ENCODE results near the gene SNX13.
"Not testable (repeated sequence)": the region's sequence is repeated elsewhere in the genome, so short reads cannot be mapped to it uniquely, and the experiment has no call there.

The SNX13 gene

DNA sequence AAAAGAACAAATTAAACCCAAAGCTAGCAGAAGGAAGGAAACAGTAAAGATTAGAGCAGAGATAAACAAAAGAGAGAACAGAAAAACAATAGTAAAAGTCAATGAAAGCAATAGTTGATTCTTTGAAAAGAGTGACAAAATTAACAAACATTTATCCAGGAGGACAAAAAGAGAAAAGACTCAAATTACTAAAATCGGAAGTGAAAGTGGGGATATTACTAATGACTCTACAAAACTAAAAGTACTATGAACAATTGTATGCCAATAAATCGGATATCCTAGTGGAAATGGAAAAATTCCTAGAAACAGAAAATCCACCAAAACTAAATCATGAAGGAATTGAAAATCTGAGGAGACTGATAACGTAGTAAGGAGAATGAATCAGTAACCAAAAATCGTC is 96.3 kb downstream of the SNX13 start:
- DNase-seq = no peak

DNA sequence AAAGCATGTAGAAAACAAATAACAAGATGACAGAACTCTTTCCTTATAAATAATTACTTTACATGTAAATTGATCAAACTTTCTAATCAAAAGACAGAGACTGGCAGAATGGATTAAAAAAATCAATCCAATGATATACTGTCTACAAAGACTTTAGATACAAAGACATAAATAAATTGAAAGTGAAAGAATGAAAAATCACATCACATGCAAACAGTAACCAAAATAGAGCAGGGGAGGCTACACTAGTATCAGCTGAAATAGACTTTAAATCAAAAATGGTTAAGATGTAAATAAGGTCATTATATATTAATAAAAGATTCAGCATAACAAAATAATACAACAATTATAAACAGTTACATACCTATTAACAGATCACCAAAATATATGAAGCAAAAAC is 97.3 kb downstream of the SNX13 start:
- DNase-seq = no peak

DNA sequence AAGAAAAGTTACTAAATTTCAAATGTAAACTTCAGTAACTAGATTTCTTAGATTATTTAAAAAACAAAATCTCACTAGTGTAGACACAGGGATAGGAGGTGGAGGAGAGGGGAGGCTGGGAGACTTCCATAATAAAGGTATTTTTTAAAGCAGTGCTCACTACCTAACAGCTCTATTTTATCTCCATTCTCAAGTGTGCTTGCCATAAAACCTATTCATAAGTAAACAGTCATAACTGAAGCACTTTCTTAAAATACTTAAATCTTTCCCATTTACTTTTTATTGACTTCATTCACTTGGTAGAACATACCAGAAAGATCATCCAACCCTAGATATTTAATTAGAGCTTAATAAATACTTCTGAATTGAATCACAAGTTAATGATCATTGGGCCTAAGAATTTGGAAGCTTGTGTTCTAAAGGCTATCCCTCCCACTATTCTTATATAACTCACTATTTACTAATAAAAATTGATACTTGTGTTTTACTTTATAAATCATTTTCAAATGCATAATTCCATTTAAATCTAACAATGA is 107.4 kb downstream of the SNX13 start:
- no peak for DNase-seq

DNA sequence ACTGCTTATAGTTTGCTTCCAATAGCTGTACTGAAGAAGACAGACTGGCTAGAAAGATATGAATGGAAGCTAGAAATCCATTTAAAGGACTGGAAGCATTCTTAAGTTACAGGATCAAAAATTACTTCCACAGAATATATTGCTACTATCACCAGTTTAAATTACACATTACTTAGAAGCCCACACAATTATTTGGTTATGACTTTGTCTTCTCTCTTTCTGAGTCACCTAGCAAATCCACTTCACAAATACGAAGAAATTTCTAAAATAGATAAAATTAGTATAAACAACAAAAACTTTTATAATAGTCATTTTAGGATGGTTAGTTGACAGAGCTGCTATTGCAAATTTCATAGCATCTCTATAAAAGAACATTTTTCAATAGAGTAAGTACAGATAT is 108.1 kb downstream of the SNX13 start:
- DNase-seq = no peak

DNA sequence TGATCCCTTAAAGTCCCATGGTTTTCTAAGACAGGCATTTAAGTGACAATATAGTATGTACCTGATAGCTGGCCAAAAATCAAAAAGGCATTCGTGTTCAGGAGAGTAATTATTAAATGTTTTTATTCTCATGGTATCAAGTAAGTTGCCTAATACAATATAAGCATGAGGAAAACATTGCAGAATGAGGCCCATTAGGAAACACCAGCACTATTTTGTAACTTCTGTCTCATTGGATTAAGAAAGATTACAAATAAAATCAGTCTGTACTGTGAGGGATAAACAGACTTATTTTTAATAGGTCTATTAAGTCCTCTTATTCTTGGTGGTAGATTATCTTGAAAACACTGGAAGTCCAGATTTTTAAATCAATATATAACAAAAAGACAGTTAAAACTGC is 110.1 kb downstream of the SNX13 start:
- DNase-seq = no peak

DNA sequence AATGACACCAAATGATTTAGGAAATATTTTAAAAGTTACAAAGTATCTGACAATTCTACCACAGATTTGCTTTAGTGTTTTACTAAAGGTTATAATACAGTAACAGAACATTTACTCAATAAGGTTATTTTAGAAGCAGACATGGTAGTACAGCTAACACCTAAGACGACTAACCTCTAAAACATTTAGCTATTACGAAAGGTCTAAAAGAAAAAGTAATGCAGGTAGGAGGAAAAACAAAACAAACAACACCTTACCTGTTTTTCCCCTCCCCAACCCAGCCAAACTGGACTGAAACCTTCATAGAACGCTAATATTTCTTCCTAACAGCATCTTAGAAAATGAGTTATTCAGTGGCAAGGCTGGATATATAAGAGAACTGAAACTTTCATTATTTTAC is 111.3 kb downstream of the SNX13 start:
- DNase-seq = no peak

DNA sequence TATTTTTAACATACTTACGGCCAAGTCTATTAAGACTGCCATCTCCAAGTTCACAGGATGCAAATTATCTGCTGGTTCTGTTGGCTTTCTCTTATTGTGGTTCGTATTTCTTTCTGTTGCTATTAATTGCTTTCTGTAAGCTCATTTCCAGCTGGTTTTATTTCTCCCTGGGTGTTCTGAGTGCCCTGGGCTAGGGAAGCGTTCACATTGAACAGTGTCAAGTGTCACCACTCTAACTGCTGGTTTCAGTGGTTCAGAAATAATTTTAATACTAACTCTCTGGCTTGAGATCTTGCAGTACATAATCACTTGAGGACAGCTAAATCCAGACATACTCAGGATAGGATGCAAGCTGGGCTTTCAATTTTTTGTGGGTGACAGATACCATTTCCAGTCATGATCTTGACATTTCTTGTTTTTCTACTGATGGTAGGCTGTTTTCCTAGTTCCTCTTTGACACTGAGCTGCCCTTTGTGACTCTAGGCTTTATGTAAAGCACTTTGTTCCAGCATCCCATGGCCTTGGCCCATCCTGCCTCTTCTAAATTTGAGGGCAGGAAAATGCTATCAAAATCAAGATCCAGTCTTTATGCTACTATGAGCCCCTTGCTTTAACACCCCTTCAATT is 117.6 kb downstream of the SNX13 start:
- no peak for DNase-seq

DNA sequence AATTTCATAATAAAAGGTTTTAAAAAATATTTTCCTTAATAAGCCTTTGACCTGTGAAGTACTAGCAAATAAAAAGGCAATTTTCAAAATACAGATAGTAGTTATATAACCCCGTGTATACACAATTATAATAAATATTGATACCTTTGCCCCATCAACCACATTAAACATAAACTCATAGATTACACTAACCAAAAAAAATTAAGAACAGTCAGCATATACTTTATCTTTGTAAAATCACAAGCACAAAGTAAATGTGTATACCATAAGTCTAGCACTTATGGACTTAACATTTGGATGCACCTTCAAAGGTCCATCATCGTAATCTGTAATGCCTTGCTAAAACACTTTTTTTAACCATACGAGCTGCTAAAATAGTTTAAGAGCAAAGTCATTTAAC is 123.4 kb downstream of the SNX13 start:
- DNase-seq = no peak

DNA sequence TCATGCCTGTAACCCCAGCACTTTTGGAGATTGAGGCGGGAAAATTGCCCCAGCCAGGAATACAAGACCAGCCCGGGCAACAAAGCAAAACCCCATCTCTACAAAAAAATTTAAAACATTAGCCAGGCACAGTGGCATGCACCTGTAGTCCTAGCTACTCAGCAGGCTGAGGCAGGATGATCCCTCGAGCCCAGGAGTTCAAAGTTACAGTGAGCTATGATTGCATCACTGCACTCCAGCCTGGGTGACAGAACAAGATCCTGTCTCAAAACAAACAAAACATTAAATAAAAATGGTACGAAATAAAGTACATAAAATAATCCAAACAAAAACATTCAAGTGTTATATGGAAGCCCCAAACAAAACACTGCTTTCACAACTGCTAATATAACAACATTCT is 125.0 kb downstream of the SNX13 start:
- no peak for DNase-seq

DNA sequence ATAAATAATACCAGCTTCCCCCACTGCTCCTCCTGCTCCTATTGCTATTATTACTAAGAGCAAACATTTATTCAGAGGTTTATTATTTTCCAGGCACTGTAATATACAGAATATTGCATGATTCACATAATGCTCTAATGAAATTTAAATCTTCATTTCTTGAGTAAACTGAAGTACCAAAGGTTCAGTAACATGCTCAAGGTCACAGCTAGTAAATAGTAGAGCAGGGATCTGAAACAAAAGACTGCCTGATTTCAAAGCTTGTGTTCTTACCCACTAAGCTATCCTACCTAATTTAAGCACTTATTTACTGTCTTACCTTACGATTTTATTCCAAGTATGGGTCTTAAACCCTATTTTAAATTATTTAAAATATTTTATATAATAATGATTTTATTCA is 126.2 kb downstream of the SNX13 start:
- no peak for DNase-seq

DNA sequence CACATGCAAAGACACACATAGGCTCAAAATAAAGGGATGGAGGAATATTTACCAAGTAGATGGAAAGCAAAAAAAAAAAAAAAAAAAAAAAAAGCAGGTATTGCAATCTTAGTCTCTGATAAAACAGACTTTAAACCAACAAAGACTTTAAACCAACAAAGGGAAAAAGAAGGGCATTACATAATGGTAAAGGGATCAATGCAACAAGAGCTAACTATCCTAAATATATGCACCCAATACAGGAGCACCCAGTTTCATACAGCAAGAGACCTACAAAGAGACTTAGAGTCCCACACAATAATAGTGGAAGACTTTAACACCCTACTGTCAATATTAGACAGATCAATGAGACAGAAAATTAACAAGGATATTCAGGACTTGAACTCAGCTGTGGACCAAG is 131.1 kb downstream of the SNX13 start:
- not testable (repeated sequence) for DNase-seq

DNA sequence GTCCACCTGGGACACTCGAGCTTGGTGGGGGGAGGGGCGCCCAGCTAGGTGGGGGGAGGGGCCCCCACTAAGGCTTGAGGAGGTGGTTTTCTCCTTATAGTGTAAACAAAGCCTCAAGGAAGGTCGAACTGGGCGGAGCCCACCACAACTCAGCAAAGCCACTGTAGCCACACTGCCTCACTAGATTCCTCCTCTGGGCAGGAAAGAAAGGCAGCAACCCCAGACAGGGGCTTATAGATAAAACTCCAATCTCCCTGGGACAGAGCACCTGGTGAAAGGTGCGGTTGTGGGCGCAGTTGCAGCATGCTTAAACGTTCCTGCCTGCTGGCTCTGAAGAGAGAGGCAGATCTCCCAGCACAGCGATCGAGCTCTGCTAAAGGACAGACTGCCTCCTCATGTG is 133.1 kb downstream of the SNX13 start:
- no peak for DNase-seq

DNA sequence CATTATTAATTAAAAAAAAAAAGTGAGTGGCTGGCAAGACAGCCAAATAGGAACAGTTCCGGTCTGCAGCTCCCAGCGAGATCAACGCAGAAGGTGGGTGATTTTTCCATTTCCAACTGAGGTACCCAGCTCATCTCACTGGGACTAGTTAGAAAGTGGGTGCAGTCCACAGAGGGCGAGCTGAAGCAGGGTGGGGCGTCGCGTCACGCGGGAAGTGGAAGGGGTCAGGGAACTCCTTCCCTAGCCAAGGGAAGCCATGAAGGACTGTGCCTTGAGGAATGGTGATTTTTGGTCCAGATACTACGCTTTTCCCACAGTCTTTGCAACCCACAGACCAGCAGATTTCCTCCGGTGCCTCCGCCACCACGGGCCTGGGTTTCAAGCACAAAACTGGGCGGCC is 133.7 kb downstream of the SNX13 start:
- DNase-seq = no peak

DNA sequence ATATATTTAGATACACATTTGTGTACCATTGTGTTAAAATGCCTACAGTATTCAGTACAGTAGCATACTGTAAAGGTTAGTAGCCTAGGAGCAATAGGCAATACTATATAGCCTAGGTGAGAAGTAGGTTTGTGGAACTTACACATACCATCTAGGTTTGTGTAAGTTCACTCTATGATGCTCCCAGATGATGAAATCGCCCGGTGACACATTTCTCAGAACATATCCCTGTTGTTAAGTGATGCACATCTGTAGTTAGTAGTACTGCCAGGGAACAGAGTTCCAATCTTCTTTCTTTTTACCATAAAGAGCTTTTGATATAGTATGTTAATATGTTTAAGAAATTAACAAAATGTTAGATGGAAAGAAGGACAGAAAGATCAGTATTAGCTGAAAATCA is 138.2 kb downstream of the SNX13 start:
- no peak for DNase-seq

DNA sequence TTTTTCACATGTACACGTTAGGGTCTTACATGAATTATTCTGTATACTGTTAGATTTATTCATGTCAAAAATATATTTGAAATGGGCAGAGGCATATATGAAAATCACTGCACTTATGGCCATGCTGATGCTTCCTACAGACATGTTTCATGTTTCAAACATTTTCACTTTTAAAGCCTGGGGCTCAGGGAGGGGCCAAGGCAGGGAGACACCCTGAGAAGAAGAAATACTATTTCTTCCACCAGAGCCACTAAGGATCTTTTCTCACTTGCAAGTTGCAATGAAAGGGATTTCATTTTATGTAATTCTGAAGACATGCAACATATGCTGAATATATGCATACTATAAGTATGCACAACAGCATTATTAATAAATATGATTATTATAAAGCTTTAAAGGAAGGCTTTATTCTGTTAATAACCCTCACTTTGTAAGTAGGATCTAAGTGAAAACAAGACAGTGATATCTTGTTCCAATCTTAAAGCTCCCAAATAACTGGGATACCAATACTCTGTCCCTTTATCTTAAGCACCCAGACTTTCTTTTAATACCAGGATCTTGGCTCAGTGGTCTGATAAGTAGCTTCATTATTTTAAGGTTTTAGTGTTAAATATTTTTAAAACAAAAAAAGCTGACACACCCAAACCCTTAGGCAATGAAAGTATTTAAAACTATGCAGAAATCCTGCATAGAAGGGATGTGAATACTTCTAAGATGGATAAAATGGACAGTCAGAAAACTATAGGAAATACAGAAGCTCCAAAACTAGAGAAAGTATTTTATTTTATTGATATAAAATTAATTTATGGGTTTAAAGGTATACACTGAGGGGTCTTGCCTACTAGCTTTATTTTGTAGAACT is 148.0 kb downstream of the SNX13 start:
- DNase-seq = no peak

DNA sequence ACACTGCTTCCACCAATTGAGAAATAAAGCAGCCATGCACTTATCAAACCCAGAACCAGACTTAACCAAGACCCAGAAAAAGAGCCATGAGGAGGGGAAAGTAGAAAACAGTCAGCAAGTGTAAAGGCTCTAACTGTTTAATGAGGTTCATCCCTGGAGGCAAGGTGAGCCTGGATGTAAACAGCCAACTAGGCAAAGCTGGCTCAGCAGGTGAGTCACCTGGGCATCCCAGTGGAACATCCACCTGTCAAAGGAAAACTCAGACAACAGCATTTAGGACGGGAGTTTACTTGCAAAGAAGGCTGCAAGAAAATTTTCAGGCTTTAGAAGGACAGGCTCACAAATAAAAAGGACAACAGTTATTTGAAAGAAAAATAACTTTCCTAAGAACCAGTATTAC is 153.0 kb downstream of the SNX13 start:
- no peak for DNase-seq

DNA sequence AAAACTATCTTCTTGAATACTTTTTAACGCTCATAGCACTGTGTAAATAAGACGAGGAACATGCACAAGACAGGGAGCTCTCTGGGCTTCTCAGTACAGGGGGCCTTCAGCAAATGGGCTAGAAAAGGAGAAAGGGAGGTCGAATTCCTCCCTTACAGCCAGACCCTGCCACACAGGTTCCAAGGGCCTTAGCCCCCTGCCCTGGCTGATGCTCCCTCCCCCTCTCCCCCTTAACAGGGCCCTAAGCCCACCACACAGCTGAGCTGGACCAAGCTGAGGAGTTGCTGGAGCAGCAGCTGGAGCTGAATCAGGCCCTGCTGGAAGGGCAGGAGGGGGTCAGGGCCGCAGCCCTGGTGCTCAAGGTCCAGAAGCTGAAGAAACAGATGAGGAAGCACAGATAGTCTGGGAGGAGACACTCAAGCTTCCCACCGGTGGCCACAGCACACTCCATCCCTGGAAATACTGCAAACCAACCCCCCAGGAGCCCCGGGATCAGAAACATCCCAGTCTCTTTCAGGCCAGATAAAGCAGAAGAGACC is 153.9 kb downstream of the SNX13 start:
- DNase-seq = no peak

DNA sequence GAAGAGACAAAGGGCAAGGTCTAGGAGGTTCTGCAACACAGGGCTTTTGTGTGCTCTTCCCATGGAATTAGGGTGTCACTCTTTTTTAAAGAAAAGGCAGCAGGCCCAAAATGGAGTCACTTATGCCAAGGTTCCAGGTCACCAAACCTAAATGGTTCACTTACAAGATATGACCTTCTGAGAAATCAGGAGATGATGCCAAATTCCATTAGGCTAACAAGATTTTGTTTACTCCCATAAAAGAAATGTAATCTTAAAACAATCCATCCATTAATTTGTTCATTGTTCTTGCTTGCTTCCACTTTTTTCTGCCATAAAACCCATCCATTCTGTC is 158.1 kb downstream of the SNX13 start:
- DNase-seq = no peak

DNA sequence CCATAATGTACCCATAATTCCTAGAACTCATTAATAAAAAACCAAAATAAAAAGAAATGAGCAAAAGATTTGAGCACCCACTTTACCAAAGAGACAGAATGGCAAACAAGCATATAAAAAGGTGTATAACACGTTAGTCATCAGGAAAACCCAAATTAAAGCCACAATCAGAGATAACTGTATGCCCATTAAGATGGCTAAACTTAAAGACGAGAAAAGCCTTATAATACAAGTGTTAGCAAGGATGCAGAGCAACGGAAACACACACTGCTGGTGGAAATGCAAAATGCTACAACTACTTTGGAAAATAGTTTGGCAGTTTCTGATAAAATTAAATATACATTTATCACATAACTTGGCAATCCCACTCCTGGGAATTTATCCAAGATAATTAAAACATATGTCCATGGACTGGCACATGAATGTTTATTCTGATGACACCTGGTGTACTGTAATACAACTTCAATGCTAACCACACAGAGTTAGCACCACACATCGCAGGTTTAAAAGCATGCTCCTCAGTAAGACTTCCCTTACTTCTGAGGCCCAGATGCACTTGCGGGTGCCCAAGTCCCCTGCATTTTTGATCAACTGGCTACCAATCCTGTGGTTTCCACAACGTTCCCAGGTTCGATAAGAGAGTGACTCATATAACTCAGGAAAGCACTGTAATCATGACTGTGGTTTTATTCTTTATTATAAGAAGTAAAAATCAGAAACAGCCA is 158.6 kb downstream of the SNX13 start:
- DNase-seq = no peak

DNA sequence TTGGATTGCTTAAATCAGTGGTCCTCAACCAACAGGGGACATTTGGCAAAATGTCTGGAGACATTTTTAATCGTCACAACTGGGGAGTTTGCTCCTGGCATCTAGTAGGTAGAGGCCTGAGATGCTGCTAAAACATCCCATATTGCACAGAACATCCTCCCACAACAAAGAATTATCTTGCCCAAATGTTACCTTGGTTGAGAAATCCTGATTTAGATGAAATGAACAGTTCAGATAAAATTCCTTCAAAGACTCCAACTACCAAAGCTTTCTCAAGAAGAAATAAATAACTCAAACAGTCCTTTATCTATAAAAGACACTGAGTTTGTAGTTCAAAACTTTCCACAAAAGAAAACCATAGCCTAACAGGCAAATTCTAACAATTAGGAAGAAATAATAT is 160.9 kb downstream of the SNX13 start:
- no peak for DNase-seq

DNA sequence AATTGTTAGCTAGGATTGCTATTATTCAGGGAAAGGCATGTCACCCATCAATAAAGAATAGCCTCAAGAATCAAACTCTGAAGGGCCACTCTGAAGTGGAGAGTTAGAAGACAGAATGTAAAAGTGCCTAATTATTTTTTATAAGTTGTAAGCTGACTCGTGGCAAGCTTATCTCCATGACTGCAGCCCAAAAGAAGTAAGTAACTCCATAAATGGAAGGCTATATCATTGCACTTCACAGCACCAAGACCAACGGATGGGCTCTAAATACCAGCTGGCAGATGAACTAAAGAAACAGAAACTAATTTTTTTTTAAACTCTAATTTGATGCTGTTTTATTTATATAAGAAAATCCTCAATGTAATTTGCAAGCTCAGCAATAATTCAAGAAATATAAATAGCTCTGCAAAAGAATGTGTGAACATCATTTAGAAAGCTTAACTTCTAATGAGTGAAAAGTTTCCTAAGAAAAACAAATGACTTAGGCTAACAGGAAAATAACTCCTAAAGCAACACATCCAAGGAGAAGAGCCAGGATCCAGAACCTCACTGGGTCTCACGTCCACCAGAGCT is 165.5 kb downstream of the SNX13 start:
- no peak for DNase-seq

DNA sequence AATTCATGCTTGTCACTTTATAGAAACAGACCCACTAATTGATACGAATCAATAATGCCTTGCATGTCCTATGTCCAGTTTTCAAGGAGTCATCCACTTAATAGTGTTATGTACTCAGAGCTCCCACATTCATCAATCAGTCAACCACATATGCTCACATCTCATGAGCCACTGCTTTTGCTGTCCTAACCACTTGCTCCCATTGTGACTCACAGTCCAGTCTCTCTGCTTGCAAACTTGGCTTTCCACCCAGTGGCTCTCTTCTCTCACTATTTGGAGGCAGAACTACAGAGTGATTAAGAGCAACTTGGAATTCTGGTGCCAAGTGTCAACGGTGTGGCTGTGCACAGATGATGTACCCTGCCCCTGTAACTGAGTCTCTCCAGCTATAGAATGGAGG is 166.0 kb downstream of the SNX13 start:
- no peak for DNase-seq

DNA sequence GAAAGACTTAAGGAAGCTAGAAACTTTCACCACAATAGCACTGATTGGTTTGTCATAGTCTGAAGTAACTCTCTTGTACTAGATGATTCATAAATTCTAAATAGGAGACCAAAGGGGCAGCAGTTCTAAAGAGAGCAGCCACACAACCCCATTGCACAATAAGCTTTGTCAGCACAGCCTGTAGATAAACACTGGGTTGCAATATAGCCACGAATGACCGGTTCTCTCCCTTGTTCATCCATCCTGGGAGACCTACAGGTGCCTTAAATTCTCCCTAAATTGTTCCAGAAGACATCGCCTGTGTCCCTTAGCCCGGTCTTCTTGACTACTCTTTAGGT is 167.0 kb downstream of the SNX13 start:
- DNase-seq = no peak

Measured in NCI-H345 (cell line).